22Rv1 (cell line): ENCODE data around the gene DCHS1.

Experiments used
- ZFX ChIP-seq: fragments of 450-650 bp; IDR thresholded peaks from 2 replicates; pipeline ENCODE4 v1.6.1; 2017; ENCODE audit warnings: antibody characterized with exemption, borderline replicate concordance
- TF ChIP-seq, protein P1 (sequence below): fragments of 450-650 bp; IDR thresholded peaks from 2 replicates; pipeline ENCODE4 v1.5.1; 2017; ENCODE audit warnings: mild to moderate bottlenecking

DNA sequence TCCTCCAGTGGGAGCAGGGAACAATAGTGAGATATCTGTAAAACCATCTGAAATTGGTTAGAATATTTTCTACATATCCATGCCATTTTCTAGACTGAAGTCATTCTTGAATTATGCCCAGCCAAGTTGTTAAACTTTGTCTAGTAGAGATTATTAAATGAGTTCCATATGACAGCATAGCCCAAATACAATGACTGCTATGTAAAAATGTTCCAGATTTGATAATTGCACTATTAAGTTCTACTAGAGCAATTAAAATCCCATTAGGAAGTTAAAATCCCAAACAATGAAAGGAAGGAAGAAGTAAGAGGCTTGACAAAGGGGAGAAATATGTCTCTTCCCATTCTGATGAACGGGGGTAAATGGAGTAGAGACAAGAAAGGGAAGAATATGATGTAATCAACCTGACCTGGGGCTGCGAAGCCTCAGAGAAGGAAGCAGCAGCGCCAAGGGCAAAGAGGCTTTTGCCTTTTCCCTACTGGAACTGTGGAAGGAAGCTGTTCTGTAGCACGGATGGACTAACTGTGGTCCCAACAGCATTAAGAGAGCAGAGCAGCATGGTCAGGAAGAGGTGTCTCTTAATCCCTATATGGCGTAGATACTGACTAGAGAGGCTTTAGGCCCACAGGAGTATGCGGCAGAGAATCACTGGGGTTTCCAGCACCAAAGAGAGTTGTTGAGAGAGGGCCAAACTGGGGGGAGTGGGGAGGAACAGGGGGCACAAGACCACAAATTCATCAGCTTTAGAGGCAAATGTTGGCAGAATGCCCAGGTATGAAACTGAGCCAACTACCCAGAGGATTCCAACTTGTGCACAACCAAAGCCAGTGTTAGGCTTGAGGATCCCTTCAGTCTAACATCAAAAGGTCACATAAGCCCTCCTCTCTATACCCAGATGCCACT is 78.9 kb downstream of the DCHS1 start:
- TF ChIP-seq, protein P1, sequence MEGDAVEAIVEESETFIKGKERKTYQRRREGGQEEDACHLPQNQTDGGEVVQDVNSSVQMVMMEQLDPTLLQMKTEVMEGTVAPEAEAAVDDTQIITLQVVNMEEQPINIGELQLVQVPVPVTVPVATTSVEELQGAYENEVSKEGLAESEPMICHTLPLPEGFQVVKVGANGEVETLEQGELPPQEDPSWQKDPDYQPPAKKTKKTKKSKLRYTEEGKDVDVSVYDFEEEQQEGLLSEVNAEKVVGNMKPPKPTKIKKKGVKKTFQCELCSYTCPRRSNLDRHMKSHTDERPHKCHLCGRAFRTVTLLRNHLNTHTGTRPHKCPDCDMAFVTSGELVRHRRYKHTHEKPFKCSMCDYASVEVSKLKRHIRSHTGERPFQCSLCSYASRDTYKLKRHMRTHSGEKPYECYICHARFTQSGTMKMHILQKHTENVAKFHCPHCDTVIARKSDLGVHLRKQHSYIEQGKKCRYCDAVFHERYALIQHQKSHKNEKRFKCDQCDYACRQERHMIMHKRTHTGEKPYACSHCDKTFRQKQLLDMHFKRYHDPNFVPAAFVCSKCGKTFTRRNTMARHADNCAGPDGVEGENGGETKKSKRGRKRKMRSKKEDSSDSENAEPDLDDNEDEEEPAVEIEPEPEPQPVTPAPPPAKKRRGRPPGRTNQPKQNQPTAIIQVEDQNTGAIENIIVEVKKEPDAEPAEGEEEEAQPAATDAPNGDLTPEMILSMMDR = no peak
- TF ChIP-seq ZFX = no peak
